Heart left ventricle (tissue), 13 donors: ENCODE data around the gene H6PD.

Experiments used
- CTCF ChIP-seq, 12 donors: fragments of 200-600 bp; sonication (generic) in 4 of 12; IDR thresholded peaks; one replicate each; pipeline versions ENCODE4 v1.5.0 to v1.8.0; 2018 to 2022; ENCODE audit warnings: antibody characterized with exemption in 12 of 12, mild to moderate bottlenecking in 5 of 12
- POLR2A ChIP-seq, 2 donors: fragments of 450-650 bp; IDR thresholded peaks; one replicate each; pipeline ENCODE4 v1.6.1; 2017; ENCODE audit warnings: antibody characterized with exemption in 2 of 2, mild to moderate bottlenecking in 2 of 2, moderate library complexity in 2 of 2
- donor health status: ischemic (EF 13 %, LVEDD 7.1; RV severe dilation, severe dysfunction).
- donor health status: DM: no; HTN: yes; CAD: no.
- donor health status: DM: no; HTN: no; CAD: no.
- donor health status: ischemic (EF 25% LVEDD 6.9; RV normal size, moderate dysfunction).
- donor health status: ischemic (EF 25% LVEDD 5.7; RV mildly dilated, moderate dysfunction).
- donor health status: ischemic (EF 35%, LVEDD 5.7; RV mildly dilated, moderate dysfunction).
- donor health status: nonischemic (EF 11% LVEDD 7.7; RV severe dilation, severe dysfunction).
- donor health status: DM: yes; HTN: yes; CAD: no.
- donor health status: PGD.
- donor health status: ischemic (EF 29% LVEDD 5.4; RV normal size, mild dysfunction).
- donor health status: nonischemic (EF 23%, LVEDD 6.1; RV moderate dilation, normal function).

- no peak for TF ChIP-seq CTCF (IDR thresholded peaks at IDR 0.05)
- TF ChIP-seq POLR2A (IDR thresholded peaks at IDR 0.05), result no peak
These were observed 33.0 kb upstream of the H6PD start for GRCh38 chr1:9201401-9202239.
